Motor neuron (in vitro differentiated cells): ENCODE measurements around the gene CBLN3. TPM values are rescaled to one million over a fixed set of nuclear protein-coding genes. Genes with fewer than 3 reads are reported as not detected.

Source experiments
- ATAC-seq, 8 experiments: fragments of 200-7000 bp; cut with Tn5 transposase; replicated peaks in 6 of 8; 2 replicates each; pipeline ENCODE4 v1.8.0; 2021; ENCODE audit warnings: mild to moderate bottlenecking in 8 of 8, moderate library complexity in 8 of 8
- H3K27ac ChIP-seq, 2 donors: fragments of 250-450 bp; sonication (Bioruptor Pico); 2 replicates each; pipeline ENCODE4 v1.9.0; 2021; ENCODE audit warnings: antibody characterized with exemption in 2 of 2, mild to moderate bottlenecking in 2 of 2, moderate library complexity in 1 of 2
- H3K4me1 ChIP-seq, 2 donors: fragments of 250-450 bp; sonication (Bioruptor Pico); replicated peaks in 1 of 2; 2 replicates each; pipeline ENCODE4 v1.6.1; 2021; ENCODE audit warnings: antibody characterized with exemption in 2 of 2, mild to moderate bottlenecking in 2 of 2, moderate library complexity in 1 of 2
- H3K4me3 ChIP-seq, 5 donors: fragments of 250-450 bp; sonication (Bioruptor Pico); 2 replicates each; pipeline ENCODE4 v1.9.0; 2021; ENCODE audit warnings: antibody characterized with exemption in 5 of 5, mild to moderate bottlenecking in 5 of 5, moderate library complexity in 4 of 5
- WGBS, 10 experiments: fragments of 450-650 bp; shearing (Covaris generic); methylation state at CpG; one replicate each; pipeline ENCODE4 v1.0.0; 2022; 5-methylcytosine and 5-hydroxymethylcytosine counted together
- in situ Hi-C, 9 experiments: fragments of 400-800 bp; cut with MboI; loops; one replicate each; pipeline ENCODE4 v1.15.0; 2021; ENCODE audit warnings: low sequenced_read_pairs in 9 of 9, low pct_unique_long_range_greater_than_20kb in 2 of 9; ENCODE audit not compliant: unreplicated experiment in 9 of 9
- total RNA-seq, 8 experiments: library from RNA; unstranded; fragments of 300-600 nt; gene quantifications; 2 replicates each; pipeline versions ENCODE4 v1.2.3 to v1.2.4, GENCODE V29; 2022

The CBLN3 gene
- total RNA-seq, 8 experiments from 2014 or later: 0.16 to 7.9 (median 1.1) TPM

- Histone ChIP-seq H3K4me1 (peaks cover 0 to 11% of the 10 kb centered on the region in 2 donors), H3K4me3 (no peak overlapping the region), H3K27ac (no peak overlapping the region)
- ATAC-seq: peak in 1 of 8 experiments; percentile 6
- in situ Hi-C loops: loop anchor here in 4 of 9 experiments (25.0 kb wide), 1 partner anchor 92 kb away; the partner anchor contains the start of genes ADCY4 (in 4 of the 4) and RIPK3 (in 4 of the 4)
- WGBS, 10 experiments: no CpG with 5 or more reads among the region's 18 CpGs
These were observed 657 bp downstream of the CBLN3 start for GRCh38 chr14:24428628-24429394.

GRCh38 chr14:24427537-24428508, 1.6 kb downstream of the CBLN3 start:
- in situ Hi-C loops: loop anchor here in 4 of 9 experiments (25.0 kb wide), 1 partner anchor 91 kb away; the partner anchor contains the start of genes ADCY4 (in 4 of the 4) and RIPK3 (in 4 of the 4)
- Histone ChIP-seq H3K4me3 (no peak overlapping the region), H3K4me1 (peaks cover 0 to 11% of the 10 kb centered on the region in 2 donors), H3K27ac (no peak overlapping the region)
- 92 to 100% methylated on average over 1 to 11 of the region's 18 CpGs; no CpG with 5 or more reads in 8 of the 10 experiments for WGBS, 10 experiments
- ATAC-seq: no peak

- Histone ChIP-seq H3K27ac (no peak overlapping the region), H3K4me3 (no peak overlapping the region), H3K4me1 (peaks cover 0 to 11% of the 10 kb centered on the region in 2 donors)
- in situ Hi-C loops: loop anchor here in 4 of 9 experiments (25.0 kb wide), 1 partner anchor 90 kb away; the partner anchor contains the start of genes ADCY4 (in 4 of the 4) and RIPK3 (in 4 of the 4)
- 55 to 100% (median 79%) methylated on average over 1 to 3 of the region's 8 CpGs; no CpG with 5 or more reads in 2 of the 10 experiments for WGBS, 10 experiments
- ATAC-seq: no peak
These were observed 2.4 kb downstream of the CBLN3 start for GRCh38 chr14:24426912-24427536.

- Histone ChIP-seq H3K4me3 (no peak overlapping the region), H3K27ac (no peak overlapping the region), H3K4me1 (peaks cover 0 to 11% of the 10 kb centered on the region in 2 donors)
- no peak for ATAC-seq
- 57 to 100% (median 94%) methylated on average over 1 to 2 of the region's 2 CpGs; no CpG with 5 or more reads in 1 of the 10 experiments for WGBS, 10 experiments
- in situ Hi-C loops: loop anchor here in 4 of 9 experiments (25.0 kb wide), 1 partner anchor 89 kb away; the partner anchor contains the start of genes ADCY4 (in 4 of the 4) and RIPK3 (in 4 of the 4)
These were observed 3.1 kb downstream of the CBLN3 start for GRCh38 chr14:24426150-24426911.

DNA sequence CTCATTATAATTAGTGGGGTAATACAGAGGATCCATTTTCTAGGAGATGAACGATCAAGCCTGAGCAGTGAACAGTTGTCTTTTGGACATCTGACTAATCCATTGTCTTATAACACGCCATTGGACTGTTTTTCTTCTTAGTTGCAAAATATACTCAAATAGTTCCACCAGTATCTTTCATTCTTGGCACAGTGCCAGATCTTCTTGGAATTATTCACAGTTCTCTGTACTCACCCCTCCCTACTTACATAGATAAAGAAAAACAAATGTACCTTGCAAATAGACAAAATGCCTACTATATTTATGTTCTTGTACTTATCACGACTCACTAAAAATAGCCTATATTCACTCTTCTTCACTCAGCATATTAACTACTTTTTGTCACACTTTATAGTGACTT, 3.8 kb downstream of the CBLN3 start:
- Histone ChIP-seq H3K4me1 (peaks cover 0 to 5% of the 10 kb centered on the region in 2 donors), H3K4me3 (no peak overlapping the region), H3K27ac (no peak overlapping the region)
- in situ Hi-C loops: loop anchor here in 4 of 9 experiments (25.0 kb wide), 1 partner anchor 88 kb away; the partner anchor contains the start of genes ADCY4 (in 4 of the 4) and RIPK3 (in 4 of the 4)
- peak in 2 of 8 experiments; percentile 4 to 9 for ATAC-seq
- WGBS, 10 experiments: 0 to 88% (median 68%) methylated on average over 2 to 3 of the region's 3 CpGs; no CpG with 5 or more reads in 1 of the 10 experiments

GRCh38 chr14:24422694-24423601, 6.5 kb downstream of the CBLN3 start:
- in situ Hi-C loops: no loop called here
- H3K4me1 ChIP-seq: no peaks in the 10 kb centered on the region
- no peak overlapping the region for H3K27ac ChIP-seq
- 59 to 92% (median 78%) methylated on average over 2 to 12 of the region's 12 CpGs; no CpG with 5 or more reads in 1 of the 10 experiments for WGBS, 10 experiments
- no peak overlapping the region for H3K4me3 ChIP-seq
- ATAC-seq: no peak

DNA sequence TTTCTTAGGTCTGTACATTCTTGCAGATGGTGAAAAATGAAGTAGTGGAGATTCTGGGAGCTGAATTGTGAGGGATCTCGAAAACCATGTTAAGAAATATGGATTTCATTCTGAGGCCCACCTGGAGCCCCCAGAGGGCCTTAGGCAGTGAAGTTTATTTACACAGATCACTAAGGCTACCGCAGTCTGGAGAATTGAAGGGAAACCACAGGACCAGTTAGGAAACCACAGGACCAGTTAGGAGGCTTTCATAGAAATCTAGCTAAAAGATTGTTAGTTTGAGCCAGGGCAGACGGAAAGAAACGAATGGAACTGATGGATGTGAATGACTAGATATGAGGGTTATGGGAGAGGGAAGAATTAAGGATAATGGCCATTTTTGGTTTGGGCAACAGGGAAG, 7.2 kb downstream of the CBLN3 start:
- Histone ChIP-seq H3K4me3 (no peak overlapping the region), H3K27ac (no peak overlapping the region), H3K4me1 (no peaks in the 10 kb centered on the region)
- 20 to 86% (median 80%) methylated on average over 1 to 4 of the region's 4 CpGs; no CpG with 5 or more reads in 1 of the 10 experiments for whole genome bisulfite sequencing, 10 experiments
- in situ Hi-C loops: no loop called here
- no peak for ATAC-seq

- Histone ChIP-seq H3K4me3 (no peak overlapping the region), H3K4me1 (no peaks in the 10 kb centered on the region), H3K27ac (no peak overlapping the region)
- peak in 3 of 8 experiments; percentile 8 to 22 (median 8) for ATAC-seq
- in situ Hi-C loops: no loop called here
- 0 to 100% (median 80%) methylated on average over 1 to 3 of the region's 6 CpGs; no CpG with 5 or more reads in 5 of the 10 experiments for WGBS, 10 experiments
These were observed 11.0 kb downstream of the CBLN3 start for GRCh38 chr14:24418492-24418873.

DNA sequence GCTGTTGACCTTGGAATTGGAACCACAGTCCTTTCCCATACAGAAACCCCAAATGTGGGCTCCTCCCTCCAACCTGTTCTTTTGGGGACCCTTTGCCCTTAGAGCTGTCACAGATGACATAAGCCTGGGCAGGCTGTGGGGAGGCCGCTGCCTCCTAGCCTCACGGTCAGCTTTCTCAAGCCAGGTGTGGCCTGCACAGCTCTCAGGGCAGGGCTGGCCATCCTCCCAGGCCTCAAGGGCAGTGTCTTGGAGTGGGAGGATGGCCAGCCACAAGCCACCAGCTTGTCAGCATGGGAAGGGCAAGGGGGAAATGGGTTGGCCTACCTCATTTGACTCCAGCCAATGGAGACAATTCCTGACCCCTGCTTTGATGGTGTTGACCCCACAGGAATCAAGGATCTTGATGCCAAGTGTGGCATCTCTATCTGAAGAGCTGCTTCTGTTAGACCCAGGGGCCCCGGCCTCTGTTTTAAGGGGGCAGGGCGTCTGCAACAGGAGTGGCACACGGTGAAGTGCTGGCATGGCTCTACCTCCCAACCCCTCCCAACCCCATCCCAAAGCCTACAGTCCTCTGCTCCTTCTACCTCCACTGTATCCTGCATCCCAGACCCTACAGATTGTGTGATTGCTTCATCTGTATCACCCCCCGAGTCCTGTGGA, 11.5 kb downstream of the CBLN3 start:
- Histone ChIP-seq H3K27ac (no peak overlapping the region), H3K4me3 (no peak overlapping the region), H3K4me1 (no peaks in the 10 kb centered on the region)
- peak in 2 of 8 experiments; percentile 43 to 60 for ATAC-seq
- WGBS, 10 experiments: 0 to 100% (median 53%) methylated on average over 1 to 3 of the region's 6 CpGs; no CpG with 5 or more reads in 3 of the 10 experiments
- in situ Hi-C loops: no loop called here

DNA sequence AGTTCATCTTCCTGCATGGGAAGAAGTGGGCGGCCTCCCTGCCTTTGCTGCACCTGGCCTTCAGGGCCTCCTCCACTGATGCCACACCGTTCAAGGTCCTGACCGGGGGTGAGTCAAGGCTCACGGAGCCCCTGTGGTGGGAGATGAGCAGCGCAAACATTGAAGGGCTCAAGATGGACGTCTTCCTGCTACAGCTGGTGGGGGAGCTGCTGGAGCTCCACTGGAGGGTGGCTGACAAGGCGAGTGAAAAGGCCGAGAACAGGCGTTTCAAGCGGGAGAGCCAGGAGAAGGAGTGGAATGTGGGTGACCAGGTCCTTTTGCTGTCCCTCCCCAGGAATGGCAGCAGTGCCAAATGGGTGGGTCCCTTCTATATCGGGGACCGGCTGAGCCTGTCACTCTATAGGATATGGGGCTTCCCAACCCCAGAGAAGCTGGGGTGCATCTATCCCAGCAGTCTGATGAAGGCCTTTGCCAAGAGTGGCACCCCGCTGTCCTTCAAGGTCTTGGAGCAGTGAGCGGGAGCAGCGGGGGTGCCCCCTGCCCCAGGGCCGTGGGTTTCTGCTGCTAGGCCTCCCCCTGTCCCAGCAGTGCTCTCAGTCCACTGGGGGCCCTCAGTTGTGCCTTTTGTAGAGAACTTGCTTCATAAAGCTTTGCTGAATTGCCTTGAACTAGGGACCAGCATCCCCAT, 12.4 kb downstream of the CBLN3 start:
- in situ Hi-C loops: no loop called here
- 40 to 96% (median 90%) methylated on average over 1 to 8 of the region's 16 CpGs; no CpG with 5 or more reads in 3 of the 10 experiments for WGBS, 10 experiments
- peak in 1 of 8 experiments; percentile 7 for ATAC-seq
- Histone ChIP-seq H3K4me3 (no peak overlapping the region), H3K27ac (no peak overlapping the region), H3K4me1 (no peaks in the 10 kb centered on the region)
